Cerebellar cortex (tissue), 1 donor: ENCODE measurements around the gene NR1H2.
"Not testable (repeated sequence)": the region's sequence is repeated elsewhere in the genome, so short reads cannot be mapped to it uniquely, and the experiment has no call there.

Experiments used
- DNase-seq: peaks from one replicate; pipeline ENCODE4 v3.0.0-alpha.2; 2015; ENCODE audit warnings: low spot score

The NR1H2 gene

DNA sequence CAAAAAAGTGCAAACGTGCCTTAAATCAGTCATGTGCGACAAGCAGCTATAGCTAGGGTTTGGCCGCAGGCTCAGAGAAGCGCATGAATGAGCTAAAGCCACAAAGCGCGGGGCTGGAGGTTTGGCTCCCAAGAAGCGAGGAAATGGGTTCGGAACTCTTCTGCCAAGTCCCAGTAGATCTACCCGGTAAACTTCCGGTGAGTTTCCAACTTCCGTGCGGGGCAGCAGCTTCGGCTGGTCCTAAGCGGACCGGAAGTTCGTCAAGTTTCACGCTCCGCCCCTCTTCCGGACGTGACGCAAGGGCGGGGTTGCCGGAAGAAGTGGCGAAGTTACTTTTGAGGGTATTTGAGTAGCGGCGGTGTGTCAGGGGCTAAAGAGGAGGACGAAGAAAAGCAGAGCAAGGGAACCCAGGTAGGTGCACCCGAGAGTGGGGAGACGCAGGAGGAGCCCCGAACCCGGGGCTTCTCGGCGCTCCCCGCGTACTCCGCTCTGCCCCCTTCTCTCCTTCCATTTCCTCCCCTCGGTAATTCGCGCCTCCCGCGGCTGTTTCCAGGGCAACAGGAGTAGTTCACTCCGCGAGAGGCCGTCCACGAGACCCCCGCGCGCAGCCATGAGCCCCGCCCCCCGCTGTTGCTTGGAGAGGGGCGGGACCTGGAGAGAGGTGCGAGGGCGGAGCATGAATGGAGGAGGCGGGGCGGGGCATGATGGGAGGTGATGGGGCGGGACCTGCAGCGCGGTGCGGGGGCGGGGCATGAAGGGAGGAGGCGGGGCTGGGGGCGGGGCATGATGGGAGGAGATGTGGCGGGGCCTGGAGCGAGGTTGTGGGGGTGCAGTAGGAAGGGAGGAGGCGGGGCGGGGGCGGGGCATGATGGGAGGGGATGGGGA, at the start of gene NR1H2:
Gene NR1H2, plus strand, starts transcription at position 292 of the 885 bp plus-strand sequence. CDS start 1,149 bp downstream, outside the sequence.
- DNase-seq, result peak; percentile 98

DNA sequence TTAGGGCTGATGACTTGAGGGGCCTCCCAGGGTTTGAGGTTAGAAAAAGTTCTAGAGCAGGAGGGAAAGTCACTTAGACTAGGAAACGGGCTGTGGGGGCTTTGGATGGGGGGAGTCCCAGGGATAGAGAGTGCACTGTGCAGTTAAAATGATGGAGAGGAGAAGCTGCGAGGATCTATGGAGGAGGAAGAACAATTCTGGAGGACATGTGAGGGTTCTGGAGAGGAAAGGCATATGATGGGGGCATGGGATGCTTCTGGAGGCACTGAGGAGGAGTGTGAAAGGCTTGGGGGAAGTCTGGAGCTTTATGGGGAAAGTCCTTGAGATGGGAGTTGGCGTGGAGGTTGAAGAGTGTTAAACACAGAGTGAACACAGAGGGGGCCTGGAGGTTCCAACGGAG, 49.2 kb upstream of the NR1H2 start:
- no peak for DNase-seq

DNA sequence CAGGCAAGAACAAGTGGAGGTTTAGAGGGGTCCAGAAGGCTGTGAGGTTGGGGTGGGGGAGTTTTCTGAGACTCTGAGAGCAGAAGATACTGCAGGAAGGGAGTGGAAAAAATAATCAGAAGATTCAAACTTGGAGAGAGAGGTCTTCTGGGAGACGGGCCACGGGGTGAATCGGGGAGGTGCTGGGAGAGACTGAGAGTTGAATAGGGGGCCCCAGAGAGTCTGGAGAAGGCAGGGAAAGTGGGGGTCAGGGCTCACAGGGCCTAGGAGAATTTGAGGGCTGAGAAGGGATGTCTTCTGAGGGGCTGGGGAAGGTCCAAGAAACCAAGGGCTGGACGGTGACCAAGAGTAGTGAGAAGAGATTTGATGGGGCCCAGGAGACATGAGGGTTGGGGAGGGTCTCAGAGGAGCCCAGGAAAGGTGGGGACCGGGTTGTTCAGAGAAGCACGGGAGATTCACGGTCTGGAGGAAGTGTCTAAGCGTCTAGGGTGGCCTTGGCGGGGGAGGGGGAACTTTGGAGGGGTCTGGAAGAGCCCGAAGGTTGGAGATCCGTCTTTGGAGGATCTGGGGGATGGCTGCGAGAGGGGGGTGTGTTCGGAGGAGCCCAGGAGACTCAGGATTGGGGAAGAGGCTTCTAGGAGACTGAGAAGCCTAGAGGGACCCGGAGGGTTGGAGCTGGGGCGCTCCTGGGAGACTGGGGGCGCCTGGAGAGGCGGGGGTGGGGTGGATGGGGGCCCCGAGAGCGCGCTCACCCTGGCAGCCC, 48.6 kb upstream of the NR1H2 start:
- DNase-seq, result no peak

DNA sequence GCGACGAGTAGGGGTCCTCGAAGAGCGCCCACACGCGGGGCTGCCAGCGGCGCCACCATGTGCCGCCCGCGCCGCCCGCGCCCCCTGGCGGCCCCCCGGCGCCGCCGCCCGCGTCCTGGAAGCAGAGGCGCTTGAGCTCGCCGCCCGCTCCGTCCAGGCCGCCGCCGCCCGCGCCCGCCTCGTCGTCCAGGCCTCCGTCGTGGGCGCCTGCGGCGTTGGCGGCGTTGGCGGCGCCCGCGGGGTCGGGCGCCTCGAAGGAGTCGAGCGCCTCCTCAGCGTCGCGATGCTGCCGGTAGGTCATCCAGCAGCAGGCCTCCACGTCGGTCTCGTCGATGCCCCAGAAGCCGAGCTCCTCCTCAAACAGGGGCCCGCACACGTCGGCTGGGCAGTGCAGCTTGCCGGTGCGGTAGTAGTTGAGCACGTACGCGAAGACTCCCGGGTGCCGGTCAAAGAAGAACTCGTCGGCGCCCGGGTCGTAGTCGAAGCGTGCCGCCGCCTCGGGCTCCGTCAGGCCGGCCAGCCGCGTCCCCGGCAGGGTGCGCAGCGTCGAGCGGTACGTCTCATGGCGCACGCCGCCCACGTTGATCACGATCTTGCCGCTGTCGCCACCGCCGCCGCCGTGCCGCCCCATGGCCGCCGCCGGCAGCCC, 47.9 kb upstream of the NR1H2 start:
- DNase-seq, result peak; percentile 20

DNA sequence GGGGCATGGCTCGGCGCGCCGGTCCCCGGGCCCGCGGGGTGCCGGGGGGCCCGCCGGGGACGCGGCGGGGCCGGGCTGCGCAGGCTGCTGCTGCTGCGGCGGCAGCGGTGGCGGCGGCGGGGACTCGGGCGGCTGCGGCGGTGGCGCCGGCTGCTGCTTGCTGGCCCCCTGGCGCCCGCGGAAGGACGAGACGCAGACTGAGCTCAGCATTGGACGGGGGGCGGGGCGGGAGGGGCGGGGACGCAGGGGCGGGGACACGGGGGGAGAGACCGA, 47.4 kb upstream of the NR1H2 start:
- DNase-seq, result no peak

DNA sequence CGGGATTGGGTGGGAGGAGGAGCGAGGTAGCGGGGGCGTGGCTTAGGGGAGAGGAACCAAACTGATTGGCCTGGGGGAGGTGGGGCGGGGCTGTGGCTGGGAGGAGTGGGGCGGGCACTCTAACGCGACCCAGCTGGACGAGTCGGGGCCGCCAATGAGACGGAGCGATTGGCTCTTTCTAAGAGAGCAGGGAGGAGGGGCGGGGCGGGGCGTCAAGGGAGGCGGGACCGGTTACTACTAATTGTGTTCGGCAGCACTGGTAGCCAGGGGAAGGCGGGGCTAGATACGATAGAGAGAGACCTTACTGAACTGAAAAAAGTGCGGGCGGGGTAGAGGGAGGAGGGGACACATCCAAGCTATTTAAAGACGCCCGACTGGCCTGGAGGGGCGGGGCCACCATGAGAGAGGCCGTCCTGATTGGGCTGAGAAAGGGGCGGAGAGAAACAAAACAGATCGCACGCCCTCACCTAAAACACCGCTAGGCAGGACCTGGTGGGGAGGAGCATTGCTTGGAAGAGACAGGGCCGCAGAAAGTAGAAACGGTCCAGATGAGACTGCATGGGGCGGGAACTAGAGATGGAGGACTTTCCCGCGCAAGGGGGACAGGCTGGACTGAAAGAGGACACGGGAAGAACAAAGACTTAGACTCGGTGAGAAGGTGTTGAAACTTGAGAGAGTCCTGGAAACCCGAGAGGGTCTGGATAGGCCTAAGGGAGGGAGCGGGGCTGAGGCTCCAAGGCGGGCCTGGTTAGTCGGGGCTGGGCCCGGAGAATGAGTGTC, 46.9 kb upstream of the NR1H2 start, which contains the start of gene KCNC3:
Gene KCNC3, minus strand, starts transcription at position 232 of the 780 bp plus-strand sequence. CDS start 295 bp downstream, outside the sequence.
- DNase-seq, result peak; percentile 100

DNA sequence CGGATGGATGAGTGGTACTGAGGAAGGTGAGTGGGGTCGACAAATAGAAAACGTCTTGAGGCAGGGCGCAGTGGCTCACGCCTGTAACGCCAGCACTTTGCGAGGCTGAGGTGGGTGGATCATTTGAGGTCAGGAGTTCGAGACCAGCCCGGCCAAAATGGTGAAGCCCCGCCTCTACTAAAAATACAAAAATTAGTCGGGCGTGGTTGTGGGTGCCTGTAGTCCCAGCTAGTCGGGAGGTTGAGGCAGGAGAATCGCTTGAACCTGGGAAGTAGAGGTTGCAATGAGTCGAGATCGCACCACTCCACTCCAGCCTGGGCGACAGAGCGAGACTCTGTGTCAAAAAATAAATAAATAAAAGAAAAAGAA, 46.3 kb upstream of the NR1H2 start:
- DNase-seq, result not testable (repeated sequence)

DNA sequence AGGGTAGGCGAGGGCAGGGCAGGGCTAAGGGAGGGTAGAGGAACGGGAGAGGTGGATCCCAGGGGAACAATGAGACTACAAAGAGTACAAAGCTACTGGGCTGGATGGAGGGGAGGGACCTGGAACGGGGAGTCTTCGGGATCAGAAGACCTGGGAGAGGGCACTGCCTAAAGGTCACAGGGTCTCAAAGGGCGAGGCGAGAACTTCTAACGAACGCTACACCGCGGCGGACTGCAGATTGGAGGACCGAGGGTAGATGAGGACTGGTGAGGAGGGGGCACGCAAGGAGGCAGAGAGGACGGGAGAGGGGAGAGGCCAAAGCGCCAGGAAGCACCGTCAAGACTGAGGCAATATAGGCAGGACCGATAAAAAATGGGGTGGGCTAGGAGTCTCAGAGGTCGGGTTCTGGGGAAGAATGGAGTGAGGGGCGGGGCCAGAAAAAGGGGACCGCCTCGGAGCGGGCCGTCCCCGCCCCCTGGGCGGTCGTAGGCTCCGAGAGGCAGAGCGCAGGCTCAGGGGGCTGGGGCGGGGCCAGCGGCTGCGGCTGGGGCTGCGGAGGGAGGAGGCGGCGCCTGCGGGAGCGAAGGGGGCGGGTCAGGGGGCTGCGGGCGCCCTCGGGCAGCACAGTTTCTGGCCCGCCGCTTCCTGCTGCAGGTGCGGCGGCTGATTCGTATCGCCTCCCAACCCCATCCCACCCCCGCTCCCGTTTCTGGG, 45.7 kb upstream of the NR1H2 start:
- DNase-seq, result peak; percentile 92

DNA sequence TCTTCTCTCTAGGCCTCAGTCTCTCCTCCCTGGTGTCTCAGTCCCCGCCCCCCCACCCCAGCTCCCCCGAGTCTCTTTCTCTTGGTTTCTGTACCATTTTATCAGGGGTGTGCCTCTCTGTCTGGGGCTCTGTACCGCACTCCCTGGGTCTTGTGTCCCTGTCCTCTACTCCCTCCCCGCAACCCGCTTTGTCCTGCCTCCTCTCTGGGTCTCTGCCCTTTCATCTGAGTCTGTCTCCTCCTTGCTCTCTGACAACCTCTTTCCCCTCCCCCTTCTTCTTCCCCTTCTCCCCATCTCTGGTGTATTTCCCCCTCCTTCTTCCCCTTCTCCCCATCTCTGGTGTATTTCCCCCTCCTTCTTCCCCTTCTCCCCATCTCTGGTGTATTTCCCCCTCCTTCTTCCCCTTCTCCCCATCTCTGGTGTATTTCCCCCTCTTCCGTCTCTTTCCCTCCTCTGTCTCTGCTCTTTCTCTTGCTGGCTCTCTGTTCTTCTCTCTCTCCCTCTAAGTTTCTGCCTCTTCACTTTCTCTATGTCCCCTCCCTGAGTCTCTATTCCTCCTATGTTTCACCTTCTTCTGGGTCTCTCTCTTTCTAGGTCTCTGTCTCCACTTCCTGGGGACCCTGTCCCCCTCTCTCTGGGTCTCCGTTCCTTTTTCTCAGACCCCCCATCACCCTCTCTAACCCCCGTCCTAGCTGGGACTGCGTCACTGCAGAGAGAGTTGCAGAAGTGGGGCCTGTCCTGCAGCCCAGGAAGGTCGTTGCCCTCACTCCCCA, 44.9 kb upstream of the NR1H2 start:
- DNase-seq, result peak; percentile 62

DNA sequence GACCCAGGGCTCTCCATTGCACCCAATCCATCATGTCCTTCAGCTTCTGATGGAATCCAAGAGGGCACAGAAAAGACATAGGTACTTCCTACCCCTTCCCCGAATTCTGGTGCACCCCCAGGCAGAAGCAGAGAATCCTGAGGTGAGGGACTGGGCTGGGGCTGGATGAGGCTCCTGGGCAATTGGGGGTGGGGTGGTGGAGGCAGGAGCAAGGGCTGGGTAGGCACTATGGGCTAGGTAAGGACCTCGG, 44.3 kb upstream of the NR1H2 start:
- DNase-seq, result no peak

DNA sequence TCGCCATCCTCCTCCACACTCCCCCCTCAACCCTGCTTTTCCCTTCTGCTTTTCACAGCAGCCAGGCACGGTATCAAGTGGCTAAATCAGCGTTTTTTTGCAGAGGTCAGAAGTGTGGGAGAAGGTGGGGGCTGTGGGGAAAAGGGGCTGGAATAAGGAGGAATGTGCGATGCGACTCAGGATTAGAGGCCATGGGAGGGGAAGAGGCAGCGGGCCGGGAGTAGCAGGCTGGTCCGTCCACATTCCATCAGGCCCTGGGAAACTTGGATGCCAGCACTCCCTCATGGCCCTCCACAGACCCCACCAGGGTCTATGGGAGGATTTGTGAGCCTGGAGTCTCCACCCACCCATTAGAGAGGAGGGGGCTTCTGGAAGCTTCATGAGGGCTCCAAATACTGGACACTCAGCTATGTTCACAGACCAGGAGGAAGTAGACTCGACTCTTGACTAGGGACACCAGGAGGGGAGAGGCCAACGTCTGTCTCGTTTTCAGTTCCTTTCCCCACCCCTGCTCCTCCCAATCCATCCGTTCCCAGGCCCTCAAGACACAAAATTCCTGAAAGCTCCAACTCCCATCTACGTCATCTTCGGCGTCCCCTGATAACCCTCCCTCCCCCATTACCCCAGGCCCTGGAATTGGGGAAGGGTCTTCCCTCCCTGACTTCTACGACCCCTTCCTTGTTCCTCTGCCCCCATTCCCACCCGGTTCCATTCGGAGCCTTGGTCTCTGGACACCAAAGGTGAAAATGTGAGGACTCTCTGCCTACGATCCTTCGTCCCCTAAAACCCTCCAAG, 43.8 kb upstream of the NR1H2 start:
- peak; percentile 79 for DNase-seq

DNA sequence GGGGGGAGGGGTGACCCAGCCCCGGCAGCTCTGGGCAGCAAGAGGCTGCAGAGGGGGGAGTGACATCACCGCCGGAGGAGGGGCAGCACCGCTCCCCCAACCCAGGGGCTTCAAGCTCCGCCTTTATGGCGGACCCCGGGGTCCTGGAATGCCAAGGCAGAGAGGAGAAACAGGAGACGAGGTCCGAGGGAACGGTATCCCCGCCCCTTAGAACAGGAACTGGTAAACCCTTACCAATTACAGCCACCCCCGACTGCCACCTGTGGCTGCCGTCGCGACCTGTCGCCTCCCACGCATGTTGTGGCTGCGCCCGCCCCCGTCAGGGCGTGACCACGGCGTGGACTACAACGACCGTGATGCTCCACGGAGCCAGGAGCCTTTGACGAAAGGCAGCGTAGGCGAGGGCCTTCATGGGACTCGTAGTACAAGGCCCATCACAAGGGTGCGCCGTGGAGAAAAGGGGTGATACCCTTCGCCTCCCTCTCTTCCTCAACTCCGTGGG, 43.0 kb upstream of the NR1H2 start:
- DNase-seq, result peak; percentile 98

DNA sequence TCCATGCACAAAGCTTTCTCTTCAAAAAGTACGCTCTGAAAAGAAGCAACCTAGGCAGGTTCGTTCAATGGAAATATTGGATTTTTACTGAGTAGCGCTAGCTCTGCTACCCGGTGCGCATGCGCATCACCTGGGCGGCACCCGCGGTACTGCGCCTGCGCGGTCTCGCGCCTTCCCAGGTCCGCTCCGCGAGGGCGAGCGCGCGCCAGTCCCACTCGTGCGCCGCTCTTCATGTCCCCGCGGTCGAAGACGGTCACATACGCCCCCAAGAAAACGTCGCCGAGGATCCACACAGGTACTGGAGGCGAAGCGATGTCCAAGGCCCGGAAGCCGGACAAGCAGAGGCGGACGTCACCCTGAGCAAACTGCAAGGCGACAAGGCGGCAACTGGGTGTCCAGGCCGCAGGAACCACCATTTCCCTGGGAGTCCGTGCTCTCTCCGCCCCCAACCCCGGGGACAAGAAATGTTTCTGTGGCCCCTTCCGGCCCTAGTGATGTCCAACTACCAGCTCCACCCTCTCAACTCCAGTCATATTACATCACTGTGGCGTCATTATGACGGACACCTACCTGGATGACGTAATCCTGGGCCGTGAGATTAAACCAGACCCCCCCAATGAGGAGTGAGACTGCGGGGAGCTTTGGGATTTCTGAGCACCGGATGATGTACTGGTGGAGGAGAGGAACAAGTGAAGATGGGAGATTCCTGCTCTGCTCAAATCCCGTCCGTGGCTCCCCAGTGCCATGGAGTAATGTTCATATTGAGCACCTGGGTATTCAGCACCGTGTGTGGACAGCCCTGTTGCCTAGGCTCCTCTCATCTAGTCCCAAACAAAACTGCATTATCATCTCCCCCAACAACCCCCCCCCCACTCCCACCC, 42.3 kb upstream of the NR1H2 start:
- DNase-seq, result no peak

DNA sequence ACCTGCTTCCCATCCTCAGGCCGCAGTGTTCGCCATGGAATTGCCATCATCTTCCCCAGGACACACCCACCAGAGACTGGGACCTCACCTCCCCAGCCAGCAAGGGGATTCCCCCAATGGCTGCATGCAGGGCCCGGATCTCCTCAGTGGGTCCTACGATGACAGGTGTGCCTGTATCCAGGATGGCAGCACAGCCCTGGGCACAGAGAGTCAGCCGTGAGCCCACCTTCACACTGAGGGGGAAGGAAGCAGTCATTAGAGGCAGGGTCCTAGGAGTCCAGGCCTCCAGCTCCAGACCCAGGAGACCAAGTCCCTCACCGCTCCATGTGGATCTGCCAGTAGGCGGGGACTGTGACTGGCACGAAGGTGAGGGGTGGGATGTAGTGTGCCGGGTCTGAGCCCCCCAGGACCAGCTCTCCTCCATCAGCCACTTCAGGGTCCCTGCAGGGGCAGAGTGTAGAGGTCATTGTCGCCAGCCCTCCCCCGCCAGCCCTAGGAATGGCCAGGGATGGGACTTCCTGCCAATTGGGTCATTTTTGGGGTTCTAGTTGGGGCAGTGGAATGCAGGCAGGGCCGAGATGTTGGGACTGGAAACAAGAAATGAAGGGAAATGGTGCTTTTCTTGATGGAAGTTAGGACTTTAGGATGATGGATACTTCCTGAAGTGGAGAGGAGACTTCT, 41.4 kb upstream of the NR1H2 start:
- no peak for DNase-seq

DNA sequence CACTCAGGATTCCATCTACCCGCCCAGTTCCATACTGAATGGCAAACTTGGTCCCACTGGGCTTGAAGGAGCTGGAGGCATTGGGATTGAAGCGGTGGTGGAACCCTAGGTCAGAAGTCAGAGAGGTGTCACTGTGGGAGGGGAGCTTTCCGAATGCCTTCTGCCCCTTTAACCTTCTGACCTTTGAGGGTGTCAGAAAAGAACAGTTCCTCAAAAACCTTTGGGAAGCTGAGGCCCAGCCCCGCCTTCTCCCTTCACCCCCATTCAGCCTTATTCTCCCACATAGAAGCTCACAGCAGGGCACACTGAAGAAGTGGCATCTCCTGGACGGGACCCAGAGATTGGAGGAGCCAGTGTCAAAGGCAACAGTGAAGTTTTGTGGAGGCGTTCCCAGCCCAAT, 39.2 kb upstream of the NR1H2 start:
- DNase-seq, result not testable (repeated sequence)

DNA sequence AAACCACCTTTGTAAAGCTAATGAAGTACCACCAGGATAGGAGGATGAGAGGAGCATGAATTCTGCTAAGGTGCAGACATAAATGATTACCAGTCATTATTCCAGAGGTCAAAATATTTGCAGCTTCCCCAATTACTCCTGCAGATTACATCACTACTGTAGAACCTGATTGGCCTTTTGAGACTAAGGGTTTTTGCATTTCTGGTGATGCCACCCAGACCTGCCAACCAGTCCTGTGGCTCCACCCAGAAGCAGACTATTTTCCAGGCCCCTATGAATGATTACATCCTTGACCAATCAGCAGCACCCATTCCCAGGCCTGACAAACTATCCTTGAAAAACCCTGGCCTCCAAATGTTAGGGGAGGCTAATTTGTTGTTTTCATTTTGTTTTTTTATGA, 35.9 kb upstream of the NR1H2 start:
- no peak for DNase-seq

DNA sequence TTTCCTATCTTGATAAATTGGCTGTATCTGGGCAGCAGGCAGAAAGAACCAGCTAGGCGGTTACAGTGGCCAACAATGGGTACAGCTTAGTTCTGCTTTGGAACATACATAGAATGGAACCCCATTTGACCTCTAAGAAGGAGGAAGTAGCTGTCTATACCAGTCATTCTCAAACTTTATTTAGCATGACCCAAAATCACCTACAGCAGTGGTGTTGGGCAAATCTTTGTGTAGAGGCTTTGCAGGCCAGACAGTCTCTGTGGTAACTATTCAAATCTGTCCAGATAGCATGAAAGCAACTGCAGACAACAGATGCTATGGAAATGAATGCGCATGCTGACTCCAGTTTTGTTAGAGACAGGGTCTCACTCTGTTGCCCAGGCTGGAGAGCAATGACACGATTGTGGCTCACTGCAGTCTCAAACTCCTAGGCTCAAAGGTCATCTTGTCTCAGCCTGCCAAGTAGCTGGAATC, 35.1 kb upstream of the NR1H2 start:
- no peak for DNase-seq

DNA sequence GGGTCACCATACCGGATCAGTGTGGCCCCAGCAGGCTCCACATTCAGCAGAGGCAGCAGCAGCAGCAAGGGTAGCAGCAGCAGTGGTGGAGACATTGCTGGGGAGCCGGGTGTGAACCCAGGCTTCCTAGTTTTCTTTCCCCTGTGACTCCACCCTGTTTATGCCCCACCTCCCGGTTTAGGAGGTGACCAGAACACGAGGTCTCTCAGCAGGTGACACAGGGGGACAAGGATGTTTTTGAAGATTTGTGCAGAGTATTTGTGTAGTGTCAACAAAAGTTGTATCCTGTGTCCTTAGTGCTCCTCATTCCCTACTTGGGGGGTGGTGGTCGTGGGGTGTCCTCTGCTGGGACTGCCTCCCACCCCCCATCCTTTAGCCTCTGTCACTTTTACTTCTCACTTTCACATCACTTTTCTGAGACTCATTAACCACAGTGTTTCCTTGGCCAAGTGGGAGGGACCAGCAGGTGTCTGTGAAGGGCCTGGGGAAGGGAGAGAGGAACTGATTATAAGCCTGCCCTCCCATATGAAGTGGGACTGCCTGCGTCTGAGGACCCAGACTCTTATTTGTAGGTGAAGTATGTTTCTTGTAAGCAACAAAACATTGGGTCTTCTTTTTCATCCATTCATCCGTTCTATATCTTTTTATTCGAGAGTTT, 31.5 kb upstream of the NR1H2 start:
- no peak for DNase-seq
